GM19395 (cell line): ENCODE data around the gene VSTM2B.

Experiments used
- ATAC-seq: cut with Tn5 transposase; IDR thresholded peaks from one replicate; pipeline ENCODE4 v1.9.1; 2021; ENCODE audit warnings: mild to moderate bottlenecking, moderate library complexity; ENCODE audit not compliant: unreplicated experiment

VSTM2B gene

DNA sequence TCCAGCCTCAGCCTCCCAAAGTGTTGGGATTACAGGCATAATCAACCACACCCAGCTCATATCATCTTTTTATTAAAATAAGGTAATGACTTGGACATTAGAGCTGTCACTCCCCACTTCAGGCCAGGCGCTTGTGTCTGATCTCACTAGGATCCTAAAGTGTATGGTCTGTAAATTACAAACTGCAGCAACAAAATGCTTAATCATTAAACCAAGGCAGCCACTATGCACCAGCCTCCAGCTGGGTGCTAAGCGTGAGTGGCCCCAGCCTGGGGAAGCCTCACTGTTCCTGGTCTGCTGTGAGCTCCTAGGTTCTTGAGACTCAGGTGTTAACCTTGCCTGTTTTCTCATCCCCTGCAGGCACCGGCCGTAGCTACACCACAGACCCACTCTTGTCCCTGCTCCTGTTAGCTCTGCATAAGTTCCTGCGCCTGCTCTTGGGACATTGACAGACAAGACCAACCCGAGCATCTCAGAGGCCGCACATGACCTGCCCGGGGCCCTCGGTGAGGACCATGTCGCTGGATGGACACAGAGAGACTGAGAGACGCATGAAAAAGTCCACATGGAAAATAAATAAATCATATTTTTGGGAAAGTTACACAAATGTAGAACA is 37.8 kb downstream of the VSTM2B start:
- ATAC-seq = no peak

DNA sequence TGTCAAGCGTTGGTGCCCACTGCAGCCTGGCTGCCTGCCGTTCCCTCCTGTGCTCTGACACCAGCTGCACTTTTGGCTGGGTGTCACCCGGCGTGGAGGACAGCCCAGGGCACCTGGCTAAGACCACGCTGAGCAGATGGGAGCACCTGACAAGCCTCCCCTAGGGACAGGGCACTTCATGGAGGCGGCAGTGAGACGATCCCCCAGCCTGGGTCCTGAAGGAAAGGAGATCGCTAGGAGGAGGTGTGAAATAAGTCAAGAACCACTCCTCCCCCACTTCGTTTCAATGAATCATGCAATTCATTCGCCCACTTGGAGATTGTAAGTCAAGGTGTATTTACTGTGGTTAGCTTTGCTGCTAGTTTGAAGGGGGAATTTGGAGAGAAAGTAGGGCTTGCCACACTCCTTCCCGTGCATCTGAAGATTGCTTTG is 38.8 kb downstream of the VSTM2B start:
- no peak for ATAC-seq

DNA sequence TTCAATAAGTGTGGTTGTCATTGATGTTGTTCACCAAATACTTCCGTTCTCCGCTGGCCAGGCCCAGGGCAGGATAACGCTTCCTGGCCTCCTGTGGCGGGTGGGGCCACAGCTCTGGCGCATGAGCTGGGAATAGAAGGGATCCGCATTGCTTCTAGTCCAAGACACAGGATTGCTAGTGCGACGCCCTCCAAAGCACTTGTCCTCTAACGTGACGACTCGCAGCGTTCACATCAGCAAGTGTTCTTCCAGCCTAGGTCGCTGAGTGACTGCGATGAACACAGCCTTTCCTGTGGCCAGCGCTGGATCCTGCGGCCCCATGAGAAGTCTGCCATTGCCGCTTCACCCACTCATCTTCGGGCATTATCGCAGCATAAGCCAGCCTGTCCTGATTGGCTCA is 39.4 kb downstream of the VSTM2B start:
- no peak for ATAC-seq

DNA sequence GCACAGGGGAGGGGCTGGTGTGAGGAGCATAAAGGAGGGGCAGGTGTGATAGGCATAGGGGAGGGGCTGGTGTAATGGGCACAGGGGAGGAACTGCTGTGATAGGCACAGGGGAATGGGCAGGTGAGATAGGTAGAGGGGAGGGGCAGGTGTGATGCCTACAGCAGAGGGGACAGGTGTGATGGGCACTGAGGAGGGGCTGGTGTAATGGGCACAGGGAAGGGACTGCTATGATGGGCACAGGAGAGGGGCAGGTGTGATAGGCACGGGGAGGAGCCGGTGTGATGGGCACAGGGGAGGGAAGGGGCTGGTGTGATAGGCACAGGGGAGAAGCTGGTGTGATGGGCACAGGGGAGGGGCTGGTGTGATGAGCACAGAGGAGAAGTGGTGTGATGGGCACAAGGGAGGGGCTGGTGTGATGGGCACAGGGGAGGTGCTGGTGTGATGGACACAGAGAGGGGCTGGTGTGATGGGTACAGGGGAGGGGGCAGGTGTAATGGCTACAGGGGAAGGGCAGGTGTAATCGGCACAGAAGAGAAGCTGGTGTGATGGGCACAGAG is 40.8 kb downstream of the VSTM2B start:
- ATAC-seq = no peak

DNA sequence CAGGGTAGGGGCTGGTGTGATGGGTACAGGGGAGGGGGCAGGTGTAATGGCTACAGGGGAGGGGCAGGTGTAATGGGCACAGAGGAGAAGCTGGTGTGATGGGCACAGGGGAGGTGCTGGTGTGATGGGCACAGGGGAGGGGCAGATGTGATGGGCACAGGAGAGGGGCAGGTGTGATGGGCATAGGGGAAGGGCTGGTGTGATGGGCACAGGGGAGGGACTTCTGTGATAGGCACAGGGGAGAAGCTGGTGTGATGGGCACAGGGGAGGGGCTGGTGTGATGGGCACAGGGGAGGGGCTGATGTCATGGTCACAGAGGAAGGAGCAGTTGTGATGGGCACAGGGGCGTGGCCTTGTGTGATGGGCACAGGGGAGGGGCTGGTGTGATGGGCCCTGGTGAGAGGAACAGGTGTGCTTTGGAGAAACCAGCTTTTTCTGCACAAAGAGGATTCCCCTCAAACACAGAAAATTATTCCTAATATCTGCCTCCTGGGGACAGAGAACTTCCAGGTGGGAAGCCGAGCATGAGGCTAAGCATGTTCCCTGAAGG is 41.6 kb downstream of the VSTM2B start:
- no peak for ATAC-seq

DNA sequence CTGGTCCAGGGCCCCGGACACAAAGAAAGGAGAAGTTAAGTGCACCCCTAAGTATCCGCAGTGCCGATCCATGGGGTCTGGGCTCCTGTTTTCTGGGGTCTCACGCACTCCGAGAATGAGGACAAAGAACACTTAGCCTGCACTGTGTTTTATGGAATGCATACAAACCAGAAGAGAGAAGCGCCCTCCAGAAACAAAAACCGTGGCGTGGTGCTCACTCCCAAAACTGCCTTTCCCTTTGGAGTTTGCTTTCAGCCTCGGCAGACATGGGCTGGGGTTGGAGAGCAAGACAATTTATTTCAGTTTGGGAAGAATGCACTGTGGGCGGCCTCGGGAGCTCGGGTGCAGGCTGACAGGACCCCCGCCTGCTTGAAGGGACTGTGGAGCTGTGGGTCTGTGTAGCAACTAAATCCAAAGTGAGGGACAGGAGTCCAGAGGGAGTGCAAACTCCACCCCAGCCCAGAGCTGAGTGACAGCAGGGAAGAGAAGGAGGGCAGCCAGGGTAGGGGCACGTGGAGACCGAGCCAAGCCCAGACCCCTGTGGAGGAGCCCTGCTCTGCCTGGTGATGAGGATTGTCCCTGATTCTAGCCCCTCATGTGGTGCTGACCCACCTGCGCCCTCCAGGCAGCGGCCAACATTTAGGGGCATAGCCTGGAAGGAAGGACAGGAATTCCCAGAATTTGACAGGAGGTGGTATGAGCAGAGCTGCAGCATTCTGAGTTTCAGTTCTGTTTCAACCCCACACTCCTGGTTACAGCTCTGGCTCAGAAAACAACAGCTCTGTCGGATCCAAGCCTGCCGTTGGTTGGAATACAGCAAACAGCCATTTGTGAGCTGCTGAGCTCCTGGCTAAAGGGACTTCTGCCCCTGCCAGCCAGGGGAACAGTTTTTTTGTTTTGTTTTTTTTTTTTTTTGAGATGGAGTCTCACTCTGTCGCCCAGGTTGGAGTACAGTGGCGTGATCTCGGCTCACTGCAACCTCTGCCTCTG is 42.5 kb downstream of the VSTM2B start:
- ATAC-seq = no peak

DNA sequence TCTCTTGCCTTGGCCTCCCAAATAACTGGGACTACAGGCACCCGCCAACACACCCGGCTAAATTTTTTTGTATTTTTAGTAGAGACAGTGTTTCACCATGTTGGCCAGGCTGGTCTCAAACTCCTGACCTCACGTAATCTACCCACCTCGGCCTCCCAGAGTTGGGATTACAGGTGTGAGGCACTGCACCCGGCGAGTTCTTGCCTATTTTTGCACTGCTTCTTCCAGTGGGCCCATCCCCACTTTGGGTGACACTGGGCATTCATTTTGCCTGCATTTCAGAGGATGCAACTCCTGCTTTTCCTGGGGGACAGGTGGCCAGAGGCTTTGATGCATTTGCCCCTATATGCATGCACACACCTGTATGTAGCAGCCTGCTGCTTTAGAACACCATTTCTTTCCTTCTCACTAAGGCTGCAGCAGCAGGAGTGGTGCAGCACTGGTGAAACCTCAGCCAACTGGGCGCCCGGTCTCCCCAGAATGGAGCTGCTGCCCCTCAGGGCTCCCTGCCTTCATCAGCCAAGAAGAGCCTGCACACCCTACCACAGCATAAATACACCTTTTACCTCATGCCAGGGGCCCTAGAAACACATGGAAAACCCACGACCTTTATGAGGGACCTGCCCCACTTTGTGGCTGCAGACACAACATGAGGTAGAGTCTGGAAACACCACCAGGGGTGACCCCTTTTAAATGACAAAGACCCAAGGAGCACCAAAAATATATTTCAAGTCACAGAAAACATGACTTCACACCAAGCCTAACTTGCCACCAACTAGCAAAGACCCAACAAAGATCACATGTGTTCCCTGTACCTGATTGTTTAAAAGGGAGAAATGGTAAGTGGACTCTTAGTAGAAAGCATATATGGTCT is 43.5 kb downstream of the VSTM2B start:
- no peak for ATAC-seq

DNA sequence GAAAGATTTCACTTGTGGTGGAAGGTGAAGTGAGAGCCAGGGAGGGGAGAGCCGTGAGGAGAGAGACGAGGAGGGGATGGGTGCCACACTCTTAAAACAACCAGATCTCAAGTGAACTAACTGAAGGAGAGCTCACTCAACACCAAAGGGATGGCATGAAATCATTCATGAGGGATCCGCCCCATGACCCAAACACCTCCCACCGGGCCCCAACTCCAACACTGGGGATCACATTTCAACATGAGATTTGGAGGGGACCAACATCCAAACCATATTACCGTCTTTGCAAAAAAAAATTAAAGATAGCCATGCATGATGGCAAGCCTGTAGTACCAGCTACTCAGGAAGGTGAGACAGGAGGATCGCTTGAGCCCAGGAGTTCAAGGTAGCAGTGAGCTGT is 45.4 kb downstream of the VSTM2B start:
- ATAC-seq = no peak

DNA sequence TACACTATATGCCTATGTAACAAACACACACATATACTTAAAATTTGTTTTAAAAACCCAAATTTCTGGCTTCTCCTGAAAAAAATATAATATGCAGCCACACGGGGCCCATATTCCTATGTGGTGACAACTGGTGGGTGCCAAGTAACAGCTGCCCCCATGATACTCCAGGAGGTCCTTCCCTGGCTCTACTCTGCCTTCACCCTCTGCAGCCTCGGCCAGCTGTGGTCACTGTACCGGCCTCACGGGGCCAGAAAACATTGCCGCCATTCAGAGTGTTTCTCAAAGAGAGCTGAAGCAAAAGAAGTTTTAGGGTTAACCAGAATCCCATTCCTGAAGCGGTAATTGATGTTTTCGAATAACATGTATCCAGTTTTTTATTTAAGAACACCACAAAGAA is 47.7 kb downstream of the VSTM2B start:
- no peak for ATAC-seq

DNA sequence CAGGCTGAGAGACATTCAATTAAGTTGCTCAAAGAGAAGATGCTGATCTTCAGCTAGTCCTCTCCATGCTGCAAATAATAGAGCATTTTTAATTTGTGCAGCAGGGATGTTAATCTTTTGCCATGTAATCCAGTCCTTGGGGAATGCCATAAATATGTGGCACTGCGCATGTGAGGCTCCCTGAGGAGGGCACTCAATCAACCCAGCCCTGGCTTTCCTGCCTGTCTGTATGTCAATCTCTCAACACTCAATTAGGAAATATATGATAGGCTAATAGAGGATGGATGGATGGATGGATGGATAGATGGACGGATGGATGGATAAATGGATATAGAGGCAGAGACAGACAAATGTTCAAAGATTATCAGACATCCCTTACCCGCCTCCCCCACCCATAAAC is 48.7 kb downstream of the VSTM2B start:
- ATAC-seq = no peak

DNA sequence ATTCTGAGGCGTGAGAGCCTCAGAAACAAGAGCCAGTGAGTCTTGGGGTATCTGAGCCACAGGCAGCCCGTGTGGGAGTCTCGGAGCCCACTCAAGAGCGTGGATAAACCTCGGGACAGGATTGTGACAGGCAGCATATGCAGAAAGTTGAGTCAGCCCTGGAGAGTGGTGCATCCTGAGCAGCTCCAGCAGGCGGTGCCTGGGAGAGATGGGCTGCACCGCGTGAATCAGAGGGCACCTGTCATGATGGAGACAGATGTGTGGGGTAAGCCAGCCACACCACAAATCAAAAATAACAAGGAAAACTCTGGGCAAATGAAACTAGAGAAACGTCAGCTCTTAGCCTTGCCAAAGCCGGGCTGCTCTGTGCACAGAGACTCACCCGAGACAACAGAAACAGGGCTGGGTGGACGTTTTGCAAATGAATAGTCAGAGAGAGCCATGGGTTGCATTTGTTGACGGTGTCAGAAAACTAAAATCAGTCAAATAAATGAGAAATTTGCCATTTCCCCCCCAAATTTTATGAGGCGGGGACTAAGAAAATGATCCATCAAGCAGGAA is 50.3 kb downstream of the VSTM2B start:
- no peak for ATAC-seq

DNA sequence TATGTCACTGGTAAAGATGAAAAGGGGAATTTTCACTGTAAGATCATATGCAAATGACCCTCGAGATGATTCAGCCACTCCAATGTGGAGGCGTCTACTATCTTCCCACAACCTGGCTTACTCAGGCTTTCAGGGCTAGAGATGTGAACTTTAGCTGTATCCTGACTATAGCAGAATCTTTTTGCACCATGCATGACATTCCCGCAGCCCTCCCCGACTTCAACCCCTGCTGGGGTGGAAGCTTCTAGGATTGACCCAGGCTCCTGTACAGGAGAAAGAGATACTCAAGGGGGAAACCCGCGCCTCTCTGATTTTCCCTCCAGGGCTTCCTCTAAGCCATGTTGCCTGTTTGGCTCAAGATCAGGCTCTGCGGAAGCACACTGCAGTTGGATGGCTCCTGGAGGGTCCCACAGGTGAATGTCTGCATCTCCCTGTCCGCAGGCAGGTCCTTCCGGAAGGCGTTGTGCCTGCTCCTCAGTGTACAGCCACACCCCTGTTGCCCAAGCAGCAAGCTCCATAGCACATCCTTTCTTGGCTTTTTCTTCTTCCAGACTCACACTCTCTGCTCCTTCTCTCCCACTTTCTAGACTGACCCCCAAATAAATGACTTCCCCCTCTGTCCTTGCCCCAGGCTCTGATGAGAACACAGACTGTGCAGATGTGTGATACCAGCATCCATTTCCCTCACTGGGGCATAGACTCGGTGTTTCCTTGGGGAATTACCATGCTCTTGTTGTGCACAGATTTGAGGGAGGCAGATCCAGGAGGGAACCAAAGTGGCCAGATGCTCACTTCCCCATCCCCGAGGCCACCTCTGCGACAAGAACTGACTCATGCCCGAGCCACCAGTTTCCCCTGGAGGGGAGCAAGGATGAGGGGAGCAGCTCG is 51.2 kb downstream of the VSTM2B start:
- peak; percentile 62 for ATAC-seq

DNA sequence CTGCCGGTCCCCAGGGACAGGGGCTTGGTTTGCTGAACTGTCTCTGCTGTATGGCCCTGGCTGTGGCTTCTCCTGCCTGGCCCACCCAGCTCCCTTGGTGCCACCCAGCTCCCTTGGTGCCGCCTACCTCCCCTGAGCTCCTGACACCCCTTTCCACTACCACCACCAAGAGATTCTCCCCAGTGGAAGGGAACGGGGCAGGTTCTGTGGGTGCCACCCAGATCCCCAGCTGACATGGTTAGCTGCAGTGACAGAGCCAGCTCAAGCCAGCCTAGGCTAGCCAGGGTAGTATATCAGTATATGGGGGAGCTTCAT is 51.8 kb downstream of the VSTM2B start:
- no peak for ATAC-seq

DNA sequence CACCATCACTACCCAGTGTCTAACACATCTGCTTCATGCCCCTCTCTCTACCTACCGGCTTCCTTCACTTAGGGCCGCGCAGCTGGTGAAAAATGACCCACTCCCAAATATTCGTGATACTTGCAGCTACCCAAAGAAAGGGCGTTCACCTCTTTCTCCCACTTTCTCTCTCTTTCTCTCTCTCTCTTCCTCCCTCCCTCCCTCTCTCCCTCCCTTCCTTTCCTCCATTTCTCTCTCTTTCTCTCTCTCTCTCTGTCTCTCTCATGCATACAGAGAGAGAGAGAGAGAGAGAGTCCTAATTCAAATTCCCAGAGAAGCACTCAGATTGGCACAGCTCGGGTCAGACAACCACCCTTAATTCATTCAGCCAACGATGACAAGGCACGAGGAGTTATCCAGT is 52.6 kb downstream of the VSTM2B start:
- ATAC-seq = no peak

DNA sequence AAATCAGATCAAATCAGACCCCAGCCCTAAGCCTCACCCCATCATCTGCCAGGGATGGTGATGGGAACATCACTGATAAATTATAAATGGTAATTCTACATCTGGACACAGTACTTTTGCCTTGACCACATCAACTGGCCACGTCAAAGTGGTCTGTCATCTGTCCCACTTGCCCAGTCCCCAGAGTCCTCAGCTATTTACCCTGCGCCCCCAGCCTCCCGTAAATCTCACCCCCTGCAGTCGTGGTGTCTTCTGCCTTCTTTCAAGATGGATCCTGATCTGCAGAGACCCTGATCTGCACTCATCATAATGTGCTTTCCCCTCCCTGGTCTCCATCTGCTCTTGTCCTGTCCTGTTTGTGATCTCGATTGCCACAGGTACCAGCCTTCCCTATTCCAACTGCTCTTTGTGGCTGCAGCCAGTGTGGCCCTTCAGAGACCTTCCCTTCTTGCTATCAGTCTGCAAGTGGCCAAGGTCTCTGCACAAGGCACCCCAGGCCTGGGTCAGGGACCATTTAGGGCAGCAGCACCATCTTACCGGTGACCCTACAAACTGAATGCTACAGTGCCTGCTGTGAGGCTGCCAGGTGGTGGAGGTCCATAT is 53.6 kb downstream of the VSTM2B start:
- ATAC-seq = no peak

DNA sequence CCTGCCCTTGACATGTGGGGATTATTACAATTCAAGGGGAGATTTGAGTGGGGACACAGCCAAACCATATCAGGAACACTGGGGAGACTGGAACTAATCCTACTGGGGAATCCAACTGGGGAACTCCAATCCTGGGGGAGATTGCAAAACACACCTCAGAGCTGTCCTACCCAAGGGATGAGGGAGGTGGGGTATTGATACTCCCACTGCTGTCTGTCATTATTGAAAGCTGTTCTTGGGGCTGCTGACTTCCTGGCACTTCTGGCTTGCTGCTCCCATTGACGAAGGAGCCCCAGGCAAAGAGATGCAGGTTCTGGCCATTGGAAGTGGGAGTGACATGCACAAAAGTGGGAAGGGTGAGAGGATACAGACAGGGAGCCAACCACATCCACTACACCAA is 55.6 kb downstream of the VSTM2B start:
- ATAC-seq = no peak

DNA sequence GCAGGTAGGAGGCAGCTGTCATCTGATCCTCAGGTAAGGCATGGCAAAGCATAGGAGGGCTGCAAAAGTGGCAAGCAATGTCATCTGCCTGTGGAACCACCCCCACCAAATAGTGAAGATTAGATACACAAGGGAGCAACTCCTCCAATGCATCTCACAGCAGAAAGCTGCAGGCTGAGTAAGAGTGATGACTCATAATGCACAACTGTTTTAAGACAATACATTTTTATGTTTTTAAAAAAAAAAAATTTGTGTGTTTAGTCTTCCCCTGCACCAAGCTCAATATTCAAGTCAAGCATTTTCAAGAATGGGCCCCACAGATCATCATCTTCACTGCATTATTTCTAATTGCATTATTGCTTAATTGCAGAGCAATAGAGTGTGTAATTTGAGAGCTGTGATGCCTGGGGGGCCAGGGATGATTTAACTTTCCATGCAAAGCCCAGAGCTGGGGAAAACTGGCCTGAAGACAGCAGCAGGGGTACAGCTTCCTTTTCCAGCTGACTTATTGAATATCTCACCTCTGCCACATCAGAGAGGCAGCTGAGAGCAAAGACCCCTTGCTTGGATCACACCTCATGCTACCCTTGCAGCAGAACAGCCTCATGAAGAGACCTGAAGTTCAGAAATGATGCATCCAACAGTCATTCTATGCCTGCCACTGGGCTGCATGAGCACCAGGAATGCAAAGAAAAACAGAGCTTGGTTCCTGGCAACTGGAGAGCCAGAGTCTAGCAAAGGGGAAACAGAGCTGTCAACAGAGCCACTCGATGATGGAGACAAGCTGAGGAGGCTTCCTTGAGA is 57.6 kb downstream of the VSTM2B start:
- ATAC-seq = no peak

DNA sequence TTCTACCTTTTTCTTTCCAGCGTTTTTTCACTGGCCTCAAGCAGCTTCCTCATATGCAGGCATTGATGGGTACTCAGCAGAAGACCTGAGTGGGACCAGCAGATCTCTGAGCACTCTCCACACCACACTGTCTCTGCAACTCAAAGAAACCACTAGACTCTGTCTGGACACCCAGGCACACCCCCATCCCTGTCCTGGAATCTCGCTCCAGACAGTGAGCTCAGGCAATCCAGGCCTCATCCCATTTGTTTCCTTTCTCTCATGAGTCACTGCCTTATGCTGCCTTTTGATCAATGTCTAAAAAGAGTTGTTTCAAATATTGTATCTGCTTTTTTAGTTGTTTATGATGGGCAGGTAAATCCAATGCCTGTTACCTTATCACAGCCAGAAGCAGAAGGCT is 60.6 kb downstream of the VSTM2B start:
- no peak for ATAC-seq
